Adrenal gland (tissue), 12 donors: ENCODE results near the gene PREPL. TPM values are rescaled to one million over a fixed set of nuclear protein-coding genes. Genes with fewer than 3 reads are reported as not detected.

Source experiments
- DNase-seq, 7 donors: peaks; one replicate each; pipeline ENCODE4 v3.0.0-alpha.2; 2019 to 2020
- H3K27ac ChIP-seq, 5 donors: fragments of 200-600 bp; sonication (generic) in 4 of 5; 1 replicate in 3 of 5; 2 replicates in 2 of 5; pipeline versions ENCODE4 v1.5.1 to v1.8.0; 2016 to 2020; ENCODE audit warnings: mild to moderate bottlenecking in 1 of 5
- H3K27me3 ChIP-seq: fragments of 200-600 bp; 2 replicates; pipeline ENCODE4 v1.8.0; 2021
- H3K36me3 ChIP-seq, 2 donors: fragments of 200-600 bp; replicated peaks in 1 of 2; 1 replicate in 1 of 2; 2 replicates in 1 of 2; pipeline versions ENCODE4 v1.5.1 to v1.8.0; 2018 to 2022
- H3K4me1 ChIP-seq, 2 donors: fragments of 200-600 bp; replicated peaks in 1 of 2; 1 replicate in 1 of 2; 2 replicates in 1 of 2; pipeline versions ENCODE4 v1.5.1 to v1.8.0; 2018 to 2021
- H3K4me3 ChIP-seq, 4 donors: fragments of 200-600 bp; sonication (generic) in 3 of 4; one replicate each; pipeline ENCODE4 v1.5.1; 2016 to 2018
- H3K9me3 ChIP-seq, 3 donors: fragments of 200-600 bp; sonication (generic) in 1 of 3; replicated peaks in 1 of 3; 1 replicate in 2 of 3; 2 replicates in 1 of 3; pipeline versions ENCODE4 v1.5.1 to v1.8.0; 2016 to 2021
- CTCF ChIP-seq, 6 experiments: fragments of 450-650 bp in 4 of 6; fragments of 200-600 bp in 2 of 6; sonication (generic) in 1 of 6; IDR thresholded peaks; 1 replicate in 5 of 6; 2 replicates in 1 of 6; pipeline versions ENCODE4 v1.5.1 to v1.8.0; 2016 to 2021; ENCODE audit warnings: antibody characterized with exemption in 6 of 6, mild to moderate bottlenecking in 2 of 6, moderate library complexity in 1 of 6
- POLR2A ChIP-seq, 2 donors: fragments of 450-650 bp; IDR thresholded peaks; one replicate each; pipeline ENCODE4 v1.6.1; 2017; ENCODE audit warnings: antibody characterized with exemption in 2 of 2, mild to moderate bottlenecking in 2 of 2, moderate library complexity in 1 of 2
- WGBS, 4 donors: extraction: QIAGEN DNeasy Blood & Tissue Kit in 2 of 4; methylation state at CpG; one replicate each; pipeline versions ENCODE4 v1.1.5 to v1.1.7; 2013 to 2017; 5-methylcytosine and 5-hydroxymethylcytosine counted together
- intact Hi-C, 2 donors: fragments of 100-400 bp; cut with DNase I; formaldehyde crosslinking; loops; one replicate each; pipeline versions ENCODE4 v1.14.1 to v1.15.0; 2022 to 2023
- polyA plus RNA-seq, 3 donors: library from polyadenylated mRNA; stranded (reverse); fragments of 200-250 nt in 2 of 3; fragments of 350-450 nt in 1 of 3; fragmentation: Illumina TruSeq in 1 of 3; extraction: RNeasy Lipid Tissue Mini Kit (QIAGEN cat#74804) in 1 of 3; gene quantifications; one replicate each; pipeline ENCODE4 v1.2.3, GENCODE V29; 2013 to 2014
- total RNA-seq, 9 donors: library from RNA; depleted of rRNA in 4 of 9; stranded (reverse); fragments of >200 nt in 4 of 9; fragments of 120-200 nt in 1 of 9; fragmentation: NEBNext Ultra II Directional in 1 of 9; extraction: Animal tissue kit (Norgen Biotek cat#: 25700) in 1 of 9; gene quantifications; one replicate each; pipeline versions ENCODE4 v1.1.0 to v1.2.4, GENCODE V29; 2013 to 2023
- donor health status: healthy with polysubstance abuse.
- donor health status: Bipolar disorder and iron deficiency.
- donor health status: DM: yes; HTN: yes; CAD: no.
- donor health status: DM: no; HTN: no; CAD: no.
- donor health status: DM: no; HTN: no; CAD: no.
- donor health status: DM: yes; HTN: yes; CAD: no.

Gene PREPL
- total and polyA plus RNA-seq, 12 donors, result 8.3 to 122 (median 61.6) TPM

GRCh38 chr2:44364604-44365003 lies 3.3 kb upstream of the PREPL start:
- intact Hi-C loops, result no loop called here
- no peaks in the 10 kb centered on the region for H3K9me3 ChIP-seq
- no peaks in the 10 kb centered on the region for H3K27me3 ChIP-seq
- H3K27ac ChIP-seq, result no peak overlapping the region
- H3K4me1 ChIP-seq, result peaks cover 0 to 11% of the 10 kb centered on the region in 2 donors
- 94 to 98% (median 95%) methylated on average over 3 of the region's 3 CpGs for WGBS, 4 donors
- no peaks in the 10 kb centered on the region for H3K36me3 ChIP-seq
- DNase-seq, result no peak
- no peak overlapping the region for H3K4me3 ChIP-seq
- TF ChIP-seq POLR2A (IDR thresholded peaks at IDR 0.05) (no peak), CTCF (IDR thresholded peaks at IDR 0.05) (no peak)

- peak; percentile 35 to 71 (median 45) for DNase-seq
- Histone ChIP-seq H3K4me3 (peak overlapping the region; percentile 6 to 89 (median 60)), H3K27me3 (no peaks in the 10 kb centered on the region), H3K9me3 (no peaks in the 10 kb centered on the region), H3K27ac (peak overlapping the region; percentile 25 to 99 (median 96)), H3K4me1 (peaks cover 0 to 32% of the 10 kb centered on the region in 2 donors), H3K36me3 (no peaks in the 10 kb centered on the region)
- TF ChIP-seq POLR2A (IDR thresholded peaks at IDR 0.05), result no peak
- no peak for TF ChIP-seq CTCF (IDR thresholded peaks at IDR 0.05)
- intact Hi-C loops, result no loop called here
- WGBS, 4 donors, result 0 to 1% (median 1%) methylated on average over 25 to 32 of the region's 32 CpGs
These were observed 1.1 kb upstream of the PREPL start for GRCh38 chr2:44362207-44363015.

- H3K36me3 ChIP-seq, result no peaks in the 10 kb centered on the region
- TF ChIP-seq CTCF (IDR thresholded peaks at IDR 0.05) (no peak), POLR2A (IDR thresholded peaks at IDR 0.05) (no peak)
- peak overlapping the region; percentile 35 to 89 (median 77) for H3K4me3 ChIP-seq
- no peaks in the 10 kb centered on the region for H3K27me3 ChIP-seq
- H3K4me1 ChIP-seq, result peaks cover 0 to 32% of the 10 kb centered on the region in 2 donors
- H3K27ac ChIP-seq, result peak overlapping the region; percentile 93 to 99 (median 96)
- intact Hi-C loops, result no loop called here
- peak in 2 of 7 donors; percentile 40 to 61 for DNase-seq
- WGBS, 4 donors, result 2 to 3% (median 2%) methylated on average over 19 of the region's 19 CpGs
- H3K9me3 ChIP-seq, result no peaks in the 10 kb centered on the region
These were observed 455 bp downstream of the PREPL start for GRCh38 chr2:44360749-44361329.

GRCh38 chr2:44358503-44358902 lies 2.8 kb downstream of the PREPL start:
- intact Hi-C loops, result no loop called here
- H3K27me3 ChIP-seq, result no peaks in the 10 kb centered on the region
- peak; percentile 28 to 73 (median 38) for DNase-seq
- H3K27ac ChIP-seq, result no peak overlapping the region
- WGBS, 4 donors, result 23 to 44% (median 37%) methylated on average over 3 of the region's 3 CpGs
- no peaks in the 10 kb centered on the region for H3K36me3 ChIP-seq
- peaks cover 0 to 32% of the 10 kb centered on the region in 2 donors for H3K4me1 ChIP-seq
- TF ChIP-seq POLR2A (IDR thresholded peaks at IDR 0.05) (no peak), CTCF (IDR thresholded peaks at IDR 0.05) (no peak)
- H3K4me3 ChIP-seq, result no peak overlapping the region
- H3K9me3 ChIP-seq, result no peaks in the 10 kb centered on the region
